Neuronal stem cell (in vitro differentiated cells): Measurements from ENCODE around the gene ROMO1.

ENCODE experiments used
- DNase-seq: peaks from one replicate; pipeline ENCODE4 v3.0.0-alpha.2; 2013; ENCODE audit warnings: low spot score
- H2AFZ ChIP-seq: one replicate; pipeline ENCODE4 v1.6.1; 2013; ENCODE audit warnings: mild to moderate bottlenecking, low read length, inconsistent platforms
- H2AK5ac ChIP-seq: 2 replicates; pipeline ENCODE4 v1.6.1; 2013; ENCODE audit warnings: low read depth, mild to moderate bottlenecking, inconsistent platforms, low read length, moderate library complexity, mixed read lengths
- H2BK120ac ChIP-seq: 2 replicates; pipeline ENCODE4 v1.6.1; 2013; ENCODE audit warnings: low read depth, mild to moderate bottlenecking, inconsistent platforms, low read length, moderate library complexity, mixed read lengths
- H2BK12ac ChIP-seq: one replicate; pipeline ENCODE4 v1.6.1; 2013; ENCODE audit warnings: low read length, inconsistent platforms
- H2BK15ac ChIP-seq: 2 replicates; pipeline ENCODE4 v1.6.1; 2013; ENCODE audit warnings: mild to moderate bottlenecking, low read length, inconsistent platforms, mixed read lengths
- H2BK5ac ChIP-seq: one replicate; pipeline ENCODE4 v1.6.1; 2013; ENCODE audit warnings: inconsistent platforms, mild to moderate bottlenecking, low read length, moderate library complexity
- H3K14ac ChIP-seq: one replicate; pipeline ENCODE4 v1.6.1; 2013; ENCODE audit warnings: low read length, inconsistent platforms
- H3K18ac ChIP-seq: 2 replicates; pipeline ENCODE4 v1.6.1; 2013; ENCODE audit warnings: low read length, inconsistent platforms
- H3K23ac ChIP-seq: 2 replicates; pipeline ENCODE4 v1.6.1; 2013; ENCODE audit warnings: low read depth, mild to moderate bottlenecking, mixed read lengths, low read length, inconsistent platforms; ENCODE audit not compliant: poor library complexity
- H3K27ac ChIP-seq: replicated peaks from 3 replicates; pipeline ENCODE4 v1.5.1; 2013; ENCODE audit warnings: low read length, inconsistent platforms
- H3K27me3 ChIP-seq, 3 experiments: 2 replicates each; pipeline ENCODE4 v1.6.1; 2013; ENCODE audit warnings: low read length in 3 of 3, mild to moderate bottlenecking in 2 of 3, inconsistent platforms in 1 of 3, low read depth in 1 of 3, mixed read lengths in 1 of 3, moderate library complexity in 1 of 3; ENCODE audit not compliant: control insufficient read depth in 3 of 3, insufficient read depth in 3 of 3
- H3K36me3 ChIP-seq, 2 donors: replicated peaks in 1 of 2; 2 replicates each; pipeline ENCODE4 v1.6.1; 2013; ENCODE audit warnings: low read length in 2 of 2; ENCODE audit not compliant: control insufficient read depth in 2 of 2, insufficient read depth in 2 of 2
- H3K4ac ChIP-seq: 2 replicates; pipeline ENCODE4 v1.6.1; 2013; ENCODE audit warnings: inconsistent platforms, mild to moderate bottlenecking, low read length, moderate library complexity
- H3K4me1 ChIP-seq, 2 donors: 1 replicate in 1 of 2; 2 replicates in 1 of 2; pipeline ENCODE4 v1.6.1; 2013; ENCODE audit warnings: low read length in 2 of 2, low read depth in 1 of 2; ENCODE audit not compliant: control insufficient read depth in 2 of 2, insufficient read depth in 1 of 2
- H3K4me2 ChIP-seq: one replicate; pipeline ENCODE4 v1.6.1; 2013; ENCODE audit warnings: mild to moderate bottlenecking, low read length, inconsistent platforms; ENCODE audit not compliant: insufficient read depth, poor library complexity, severe bottlenecking
- H3K4me3 ChIP-seq, 2 donors: 2 replicates each; pipeline ENCODE4 v1.5.1; 2013; ENCODE audit warnings: low read length in 2 of 2, mild to moderate bottlenecking in 2 of 2, inconsistent platforms in 1 of 2, moderate library complexity in 1 of 2
- H3K79me1 ChIP-seq: one replicate; pipeline ENCODE4 v1.6.1; 2013; ENCODE audit warnings: low read depth, mild to moderate bottlenecking, inconsistent platforms, low read length, moderate library complexity
- H3K9ac ChIP-seq: one replicate; pipeline ENCODE4 v1.6.1; 2013; ENCODE audit warnings: mild to moderate bottlenecking, low read depth, low read length, inconsistent platforms; ENCODE audit not compliant: poor library complexity
- H3K9me3 ChIP-seq, 2 donors: replicated peaks in 1 of 2; 2 replicates each; pipeline versions ENCODE3 to v1.6.1; 2013; ENCODE audit warnings: low read length in 2 of 2, mild to moderate bottlenecking in 2 of 2, inconsistent platforms in 1 of 2, low read depth in 1 of 2, mixed read lengths in 1 of 2, moderate library complexity in 1 of 2; ENCODE audit not compliant: control insufficient read depth in 2 of 2, insufficient read depth in 1 of 2
- H4K8ac ChIP-seq: one replicate; pipeline ENCODE4 v1.6.1; 2013; ENCODE audit warnings: low read depth, mild to moderate bottlenecking, inconsistent platforms, low read length, moderate library complexity
- H4K91ac ChIP-seq: one replicate; pipeline ENCODE4 v1.6.1; 2013; ENCODE audit warnings: low read length, low read depth, mild to moderate bottlenecking, inconsistent platforms; ENCODE audit not compliant: poor library complexity
- WGBS, 2 donors: extraction: QIAGEN DNeasy Blood & Tissue Kit; methylation state at CpG; one replicate each; pipeline ENCODE4 v1.1.7; 2013; ENCODE audit warnings: missing lambda C conversion rate in 2 of 2, mixed read lengths in 1 of 2; ENCODE audit not compliant: insufficient read length in 2 of 2, insufficient replicate concordance in 1 of 2; ENCODE audit errors: extremely low coverage in 2 of 2; 5-methylcytosine and 5-hydroxymethylcytosine counted together

Gene ROMO1

GRCh38 chr20:35702051-35702823 lies 3.0 kb downstream of the ROMO1 start:
- H3K9ac ChIP-seq = no peak overlapping the region
- no peak overlapping the region for H3K4me2 ChIP-seq

GRCh38 chr20:35702824-35703695 lies 3.9 kb downstream of the ROMO1 start:
- no peak overlapping the region for H3K4ac ChIP-seq
- no peak overlapping the region for H2AFZ ChIP-seq
- no CpG with 5 or more reads among the region's 4 CpGs for WGBS, 2 donors
- H3K4me2 ChIP-seq = no peak overlapping the region
- H3K4me1 ChIP-seq = peaks cover 4 to 5% of the 10 kb centered on the region in 2 donors
- H3K23ac ChIP-seq = no peak overlapping the region
- peaks cover 16 to 77% of the 10 kb centered on the region in 2 donors for H3K36me3 ChIP-seq
- H3K4me3 ChIP-seq = no peak overlapping the region
- no peak overlapping the region for H4K91ac ChIP-seq
- H2BK12ac ChIP-seq = no peak overlapping the region
- no peak for DNase-seq
- no peak overlapping the region for H3K9ac ChIP-seq
- H4K8ac ChIP-seq = no peak overlapping the region
- H3K79me1 ChIP-seq = peaks cover 5% of the 10 kb centered on the region
- no peak overlapping the region for H2BK15ac ChIP-seq
- H3K9me3 ChIP-seq = no peaks in the 10 kb centered on the region
- H3K18ac ChIP-seq = no peak overlapping the region
- no peak overlapping the region for H2AK5ac ChIP-seq
- H2BK120ac ChIP-seq = no peak overlapping the region
- H3K14ac ChIP-seq = no peak overlapping the region
- no peaks in the 10 kb centered on the region for H3K27me3 ChIP-seq
- H2BK5ac ChIP-seq = no peak overlapping the region
- H3K27ac ChIP-seq = no peak overlapping the region

More at GRCh38 chr20:35702051-35702823, 3.0 kb downstream of the ROMO1 start:
- Histone ChIP-seq H2BK12ac (no peak overlapping the region), H3K27ac (no peak overlapping the region), H2BK120ac (no peak overlapping the region), H3K4ac (no peak overlapping the region), H3K36me3 (peaks cover 16 to 69% of the 10 kb centered on the region in 2 donors), H4K91ac (no peak overlapping the region), H2AK5ac (no peak overlapping the region), H2AFZ (no peak overlapping the region), H3K4me1 (peaks cover 5 to 9% of the 10 kb centered on the region in 2 donors), H3K79me1 (peaks cover 8% of the 10 kb centered on the region), H2BK5ac (no peak overlapping the region), H2BK15ac (no peak overlapping the region), H4K8ac (no peak overlapping the region), H3K4me3 (no peak overlapping the region), H3K9me3 (no peaks in the 10 kb centered on the region), H3K27me3 (no peaks in the 10 kb centered on the region), H3K14ac (no peak overlapping the region), H3K18ac (no peak overlapping the region), H3K23ac (no peak overlapping the region)
- WGBS, 2 donors = no CpG with 5 or more reads among the region's 12 CpGs
- no peak for DNase-seq

GRCh38 chr20:35704514-35705261 lies 5.5 kb downstream of the ROMO1 start:
- Histone ChIP-seq H3K23ac (no peak overlapping the region), H3K27ac (no peak overlapping the region), H2BK5ac (no peak overlapping the region), H3K27me3 (no peaks in the 10 kb centered on the region), H2BK12ac (no peak overlapping the region), H3K4me1 (peaks cover 1 to 10% of the 10 kb centered on the region in 2 donors), H3K4me3 (no peak overlapping the region), H3K14ac (no peak overlapping the region), H3K4me2 (no peak overlapping the region), H2BK15ac (no peak overlapping the region), H3K4ac (no peak overlapping the region), H3K9me3 (no peaks in the 10 kb centered on the region), H3K18ac (no peak overlapping the region), H4K8ac (no peak overlapping the region), H3K36me3 (peaks cover 16 to 94% of the 10 kb centered on the region in 2 donors), H4K91ac (no peak overlapping the region), H3K9ac (no peak overlapping the region), H2AK5ac (no peak overlapping the region), H3K79me1 (peaks cover 2% of the 10 kb centered on the region), H2AFZ (no peak overlapping the region), H2BK120ac (no peak overlapping the region)
- WGBS, 2 donors = no CpG with 5 or more reads among the region's 5 CpGs
- DNase-seq = no peak
